NT2/D1 (cell line): ENCODE results near the gene ACKR4.

Experiments used
- DNase-seq: peaks from one replicate; pipeline ENCODE4 v3.0.0-alpha.2; 2011; ENCODE audit warnings: low read depth, low spot score
- H3K27me3 ChIP-seq: 2 replicates; pipeline ENCODE4 v1.6.0; 2011; ENCODE audit warnings: mild to moderate bottlenecking; ENCODE audit not compliant: insufficient read length, insufficient read depth
- H3K36me3 ChIP-seq: 2 replicates; pipeline ENCODE4 v1.6.1; 2011; ENCODE audit warnings: mild to moderate bottlenecking, low read length, mixed read lengths; ENCODE audit not compliant: insufficient read depth, insufficient read length
- H3K4me1 ChIP-seq: 2 replicates; pipeline ENCODE4 v1.5.1; 2011; ENCODE audit not compliant: insufficient read depth, insufficient read length
- H3K4me3 ChIP-seq: 2 replicates; pipeline ENCODE4 v1.5.1; 2011; ENCODE audit warnings: low read depth; ENCODE audit not compliant: insufficient read length
- H3K9ac ChIP-seq: 2 replicates; pipeline ENCODE4 v1.6.0; 2011; ENCODE audit warnings: low read depth; ENCODE audit not compliant: insufficient read length
- H3K9me3 ChIP-seq: 2 replicates; pipeline ENCODE4 v1.5.1; 2011; ENCODE audit warnings: mild to moderate bottlenecking, low read length; ENCODE audit not compliant: insufficient read depth
- SUZ12 ChIP-seq: IDR thresholded peaks from 2 replicates; pipeline ENCODE4 v1.6.1; 2011; ENCODE audit not compliant: insufficient read length, insufficient read depth; ENCODE audit errors: extremely low read depth
- YY1 ChIP-seq: IDR thresholded peaks from 2 replicates; pipeline ENCODE4 v1.6.1; 2011; ENCODE audit not compliant: insufficient read length, insufficient read depth
- ZNF274 ChIP-seq: IDR thresholded peaks from 2 replicates; pipeline ENCODE4 v1.6.1; 2011; ENCODE audit warnings: mild to moderate bottlenecking, low read depth, low read length

Gene ACKR4

DNA sequence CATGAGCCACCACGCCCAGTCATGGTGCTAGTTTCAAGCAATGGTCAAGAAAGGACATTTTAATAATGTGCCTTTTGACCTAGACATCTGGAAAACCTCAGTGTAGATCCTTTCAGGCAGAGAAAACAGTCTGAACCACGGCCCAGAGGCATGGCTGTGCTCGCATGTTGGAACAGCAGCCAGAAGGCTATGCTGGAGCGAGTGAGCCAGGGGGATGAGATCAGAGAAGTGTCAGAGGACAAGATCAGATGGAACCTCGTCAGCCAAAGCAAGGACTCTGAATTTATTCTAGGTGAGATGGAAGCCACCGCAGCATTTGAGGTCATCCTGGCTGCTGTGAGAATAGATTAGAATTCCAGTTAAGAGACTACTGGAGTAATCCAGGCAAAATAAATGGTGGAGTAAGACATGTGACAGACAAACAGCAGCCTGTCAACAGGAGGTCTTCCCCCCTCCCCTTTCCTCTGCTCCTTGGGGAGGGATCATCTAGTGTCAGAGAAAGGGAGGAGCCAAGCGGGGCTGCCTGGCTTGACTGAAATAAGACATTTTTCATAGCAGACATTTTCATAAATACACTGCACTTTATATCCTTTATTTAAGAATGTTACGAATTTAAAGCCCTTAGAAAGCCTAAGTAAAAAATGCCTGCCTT, 40.4 kb upstream of the ACKR4 start:
- peaks cover 3% of the 10 kb centered on the region for H3K36me3 ChIP-seq
- H3K27me3 ChIP-seq = no peaks in the 10 kb centered on the region
- no peak for TF ChIP-seq SUZ12
- no peak for TF ChIP-seq YY1
- TF ChIP-seq ZNF274 = no peak
- H3K9ac ChIP-seq = no peak overlapping the region
- peaks cover 2% of the 10 kb centered on the region for H3K4me1 ChIP-seq
- no peak overlapping the region for H3K4me3 ChIP-seq
- no peaks in the 10 kb centered on the region for H3K9me3 ChIP-seq
- no peak for DNase-seq

DNA sequence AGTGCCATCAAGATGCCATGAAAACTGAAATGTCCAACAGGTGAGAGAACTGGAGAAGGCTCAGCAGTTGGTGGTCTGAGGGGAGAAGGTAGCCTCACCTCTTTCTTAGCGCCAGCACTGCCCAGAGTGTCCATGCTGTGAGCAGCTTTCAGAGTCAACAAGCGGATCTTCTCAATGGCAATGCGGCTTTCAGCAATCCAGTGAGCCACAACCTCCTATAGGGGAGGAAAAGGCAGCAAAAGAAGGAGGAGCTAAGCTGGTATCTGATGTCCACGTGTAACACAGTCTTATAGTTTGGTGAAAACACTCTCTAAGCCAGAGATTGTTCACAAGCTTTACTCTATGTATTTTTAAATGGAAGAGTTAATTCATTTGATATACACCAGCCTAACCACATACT, 36.1 kb upstream of the ACKR4 start:
- H3K9me3 ChIP-seq = no peaks in the 10 kb centered on the region
- peaks cover 3% of the 10 kb centered on the region for H3K36me3 ChIP-seq
- H3K4me1 ChIP-seq = no peaks in the 10 kb centered on the region
- no peak overlapping the region for H3K9ac ChIP-seq
- no peak for TF ChIP-seq SUZ12
- DNase-seq = no peak
- no peak overlapping the region for H3K4me3 ChIP-seq
- no peaks in the 10 kb centered on the region for H3K27me3 ChIP-seq

DNA sequence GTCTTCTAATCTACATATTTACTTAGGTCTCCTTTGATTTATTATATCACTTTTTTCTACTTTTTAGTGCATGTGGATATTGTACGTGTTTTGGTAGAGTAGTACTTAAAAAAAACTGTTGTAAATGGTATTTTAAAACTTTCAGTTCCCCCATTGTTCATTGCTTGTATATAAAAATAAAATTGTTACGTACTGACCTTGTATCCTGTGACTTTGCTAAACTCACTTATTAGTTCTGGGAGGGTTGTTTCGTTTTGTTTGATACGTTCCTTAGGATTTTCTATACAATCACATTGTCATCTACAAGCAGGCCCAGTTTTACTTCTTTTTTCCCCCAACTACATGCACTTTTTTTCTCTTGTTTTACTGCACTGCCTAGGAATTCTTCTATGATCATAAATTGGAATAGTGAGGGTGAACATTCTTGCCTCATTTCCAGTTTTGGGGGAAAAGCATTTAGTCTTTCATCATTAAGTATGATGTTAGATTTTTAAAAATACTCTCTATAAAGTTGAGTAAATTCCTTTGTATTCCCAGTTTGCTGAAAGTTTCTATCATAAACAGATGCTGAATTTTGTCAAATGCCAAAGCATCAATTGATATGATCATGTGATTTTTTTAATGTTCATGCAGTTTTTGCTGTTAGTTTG, 33.5 kb upstream of the ACKR4 start:
- no peak overlapping the region for H3K4me3 ChIP-seq
- H3K9me3 ChIP-seq = no peaks in the 10 kb centered on the region
- DNase-seq = no peak
- H3K9ac ChIP-seq = no peak overlapping the region
- no peak for TF ChIP-seq YY1
- TF ChIP-seq ZNF274 = no peak
- TF ChIP-seq SUZ12 = no peak
- H3K36me3 ChIP-seq = peaks cover 3% of the 10 kb centered on the region
- H3K27me3 ChIP-seq = no peaks in the 10 kb centered on the region
- no peaks in the 10 kb centered on the region for H3K4me1 ChIP-seq

DNA sequence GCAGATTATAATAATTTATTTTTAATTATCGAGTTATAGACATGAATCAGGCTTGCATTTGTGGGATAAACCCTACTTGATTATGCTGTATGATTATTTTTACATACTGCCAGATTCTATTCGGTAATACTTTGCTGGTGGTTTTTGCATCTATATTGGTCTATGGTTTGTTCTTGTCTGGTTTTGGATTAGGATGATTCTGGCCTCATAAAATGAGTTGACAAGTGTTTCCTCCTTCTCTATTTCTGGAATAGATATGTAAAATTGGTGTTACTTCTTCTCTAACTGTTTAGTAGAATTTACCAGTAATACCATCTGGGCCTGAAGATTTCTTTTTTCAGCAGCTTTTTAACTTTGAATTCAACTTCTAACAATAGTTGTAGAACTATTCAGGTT, 33.0 kb upstream of the ACKR4 start:
- DNase-seq = no peak
- Histone ChIP-seq H3K9ac (no peak overlapping the region), H3K4me3 (no peak overlapping the region), H3K36me3 (peaks cover 3% of the 10 kb centered on the region), H3K4me1 (no peaks in the 10 kb centered on the region), H3K27me3 (no peaks in the 10 kb centered on the region), H3K9me3 (no peaks in the 10 kb centered on the region)
- TF ChIP-seq SUZ12 (no peak), YY1 (no peak), ZNF274 (no peak)

DNA sequence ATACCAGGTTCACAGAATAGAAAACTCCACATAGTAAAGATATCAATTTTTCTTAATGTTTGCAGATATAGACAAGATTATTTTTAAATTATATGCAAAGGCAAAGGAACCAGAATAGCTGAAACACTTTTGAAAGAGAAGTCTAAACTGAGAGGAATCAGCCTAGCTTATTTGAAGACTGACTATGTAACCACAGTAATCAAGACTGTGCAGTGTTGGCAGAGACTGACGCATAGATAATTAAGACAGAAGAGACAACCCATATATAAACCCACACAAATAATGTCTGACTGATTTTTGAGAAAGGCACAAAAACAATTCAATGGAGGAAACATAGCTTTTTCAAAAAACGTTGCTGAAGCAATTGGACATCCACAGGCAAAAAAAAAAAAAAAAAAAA, 28.6 kb upstream of the ACKR4 start:
- TF ChIP-seq SUZ12 (no peak), ZNF274 (no peak), YY1 (no peak)
- H3K9me3 ChIP-seq = no peaks in the 10 kb centered on the region
- H3K9ac ChIP-seq = no peak overlapping the region
- no peak overlapping the region for H3K4me3 ChIP-seq
- H3K36me3 ChIP-seq = no peaks in the 10 kb centered on the region
- H3K27me3 ChIP-seq = no peaks in the 10 kb centered on the region
- no peaks in the 10 kb centered on the region for H3K4me1 ChIP-seq
- DNase-seq = no peak

DNA sequence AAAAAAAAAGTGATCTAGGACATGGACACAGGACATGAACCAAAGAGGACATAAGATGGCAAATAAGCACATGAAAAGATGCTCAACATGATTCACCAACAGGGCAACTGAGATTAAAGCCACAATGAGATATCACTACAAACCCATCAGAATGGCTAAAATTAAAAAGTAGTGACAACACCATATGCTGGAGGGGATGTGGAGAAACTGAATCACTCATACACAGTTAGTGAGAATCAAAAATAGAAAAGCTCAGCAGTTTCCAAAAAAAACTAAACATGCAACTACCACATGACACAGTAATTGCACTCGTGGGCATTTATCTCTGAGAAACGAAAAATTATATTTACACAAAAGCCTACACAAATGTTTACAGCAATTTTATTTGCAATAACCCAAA, 27.9 kb upstream of the ACKR4 start:
- no peaks in the 10 kb centered on the region for H3K9me3 ChIP-seq
- no peak overlapping the region for H3K4me3 ChIP-seq
- H3K4me1 ChIP-seq = no peaks in the 10 kb centered on the region
- H3K27me3 ChIP-seq = no peaks in the 10 kb centered on the region
- no peak for TF ChIP-seq YY1
- TF ChIP-seq SUZ12 = no peak
- no peak for TF ChIP-seq ZNF274
- DNase-seq = no peak
- no peak overlapping the region for H3K9ac ChIP-seq
- H3K36me3 ChIP-seq = no peaks in the 10 kb centered on the region

DNA sequence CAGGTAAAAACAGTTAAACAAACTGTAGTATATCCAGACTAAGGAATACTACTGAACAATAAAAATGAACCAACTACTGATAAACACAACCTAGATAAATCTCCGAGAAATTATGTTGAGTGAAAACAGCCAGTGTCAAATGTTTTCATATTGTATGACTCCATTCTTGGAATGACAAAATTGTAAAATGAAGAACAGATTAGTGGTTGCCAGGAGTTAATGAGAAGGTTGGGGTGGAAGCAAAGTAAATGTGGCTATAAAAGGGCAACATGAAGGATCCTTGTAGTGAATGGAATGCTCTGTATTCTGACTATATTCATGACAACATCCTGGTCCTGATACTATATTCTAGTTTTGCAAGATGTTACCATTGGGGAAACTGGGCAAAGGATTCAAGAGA, 27.5 kb upstream of the ACKR4 start:
- no peak overlapping the region for H3K9ac ChIP-seq

More for the DNA sequence above, 27.5 kb upstream of the ACKR4 start:
- H3K27me3 ChIP-seq = no peaks in the 10 kb centered on the region
- no peaks in the 10 kb centered on the region for H3K36me3 ChIP-seq
- no peak overlapping the region for H3K4me3 ChIP-seq
- H3K9me3 ChIP-seq = no peaks in the 10 kb centered on the region
- no peaks in the 10 kb centered on the region for H3K4me1 ChIP-seq
- no peak for DNase-seq
- TF ChIP-seq ZNF274 = no peak
- TF ChIP-seq YY1 = no peak
- TF ChIP-seq SUZ12 = no peak
